Smooth muscle cell of bladder (primary cell): ENCODE results near the gene TOMM6. TPM values are rescaled to one million over a fixed set of nuclear protein-coding genes. Genes with fewer than 3 reads are reported as not detected.

Source experiments
- total RNA-seq: library from RNA; depleted of rRNA; stranded (reverse); fragments of >200 nt; gene quantifications from 2 replicates; pipeline ENCODE4 v1.2.3, GENCODE V29; 2014

The TOMM6 gene
- total RNA-seq, result 49.6 and 59.4 TPM in 2 replicates

DNA sequence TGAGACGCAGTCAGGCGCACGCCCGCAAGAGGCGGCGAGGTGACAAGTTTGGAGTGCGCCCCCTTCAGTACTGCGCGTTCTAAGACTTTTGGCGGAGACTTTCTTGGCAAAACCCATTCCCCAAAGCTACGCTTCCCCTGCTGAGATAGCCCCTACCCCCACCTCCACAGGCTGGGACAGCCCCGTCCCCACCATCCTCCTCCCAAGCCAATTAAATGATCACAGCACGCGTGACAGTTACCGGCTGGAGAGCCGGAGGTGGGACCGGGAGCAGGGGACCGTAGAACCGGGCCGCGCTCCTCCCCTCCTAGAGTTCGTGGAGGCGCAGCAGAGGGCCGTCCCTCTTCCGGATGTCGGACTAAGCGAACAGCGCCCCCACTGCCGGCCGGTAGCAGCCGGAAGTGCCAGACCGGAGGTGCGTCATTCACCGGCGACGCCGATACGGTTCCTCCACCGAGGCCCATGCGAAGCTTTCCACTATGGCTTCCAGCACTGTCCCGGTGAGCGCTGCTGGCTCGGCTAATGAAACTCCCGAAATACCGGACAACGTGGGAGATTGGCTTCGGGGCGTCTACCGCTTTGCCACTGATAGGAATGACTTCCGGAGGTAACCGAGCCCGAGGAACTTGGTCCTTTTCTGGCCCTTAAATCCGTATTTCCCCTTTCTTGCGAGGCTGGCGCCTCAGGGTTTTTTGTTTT, at the start of gene TOMM6:
Gene TOMM6, plus strand, starts transcription at position 476 of the 699 bp plus-strand sequence. Its CDS starts 4 bp downstream, at position 480.

DNA sequence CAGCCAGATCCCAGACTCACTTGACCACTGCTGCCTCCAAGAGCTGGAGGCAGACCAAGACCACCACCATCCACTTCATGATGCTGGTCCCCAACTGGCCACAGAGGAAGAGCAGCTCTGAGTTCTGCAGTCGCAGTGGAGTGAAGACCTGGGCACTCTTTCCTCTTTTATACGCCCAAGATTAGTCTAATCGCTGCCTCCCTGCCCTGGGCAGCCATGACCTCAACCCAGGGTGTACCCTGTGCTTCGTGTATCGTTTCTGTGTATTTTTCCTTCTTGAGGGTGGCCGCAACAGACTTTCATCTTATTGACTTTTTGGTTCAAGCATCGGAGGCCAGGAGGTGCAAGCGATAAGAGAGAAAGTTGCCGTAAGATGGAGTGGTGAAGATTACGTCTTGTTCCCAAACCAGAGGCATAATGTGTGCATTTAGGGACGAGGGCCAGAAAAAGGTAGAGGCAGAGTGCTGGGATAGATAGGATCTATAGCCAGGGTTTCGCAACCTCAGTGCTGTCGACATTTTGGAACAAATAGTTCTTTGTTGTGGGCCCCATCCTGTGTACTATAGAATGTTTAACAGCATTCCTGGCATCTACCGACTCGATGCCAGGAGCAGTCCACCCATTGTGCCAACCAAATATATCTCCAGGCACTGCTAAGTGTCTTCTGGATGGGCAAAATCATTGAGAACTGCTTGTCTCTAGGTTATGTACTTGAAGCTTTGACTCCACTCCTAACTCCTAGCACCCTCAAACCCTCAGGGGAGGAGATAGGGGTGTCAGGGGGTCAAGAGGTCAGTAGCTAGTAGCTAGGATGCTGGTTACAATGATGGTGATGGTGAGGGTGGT, 40.0 kb upstream of the TOMM6 start, which contains the start of gene PGC:
Gene PGC, minus strand, starts transcription at position 142 of the 846 bp plus-strand sequence. Its CDS starts 63 bp downstream, at position 79.

DNA sequence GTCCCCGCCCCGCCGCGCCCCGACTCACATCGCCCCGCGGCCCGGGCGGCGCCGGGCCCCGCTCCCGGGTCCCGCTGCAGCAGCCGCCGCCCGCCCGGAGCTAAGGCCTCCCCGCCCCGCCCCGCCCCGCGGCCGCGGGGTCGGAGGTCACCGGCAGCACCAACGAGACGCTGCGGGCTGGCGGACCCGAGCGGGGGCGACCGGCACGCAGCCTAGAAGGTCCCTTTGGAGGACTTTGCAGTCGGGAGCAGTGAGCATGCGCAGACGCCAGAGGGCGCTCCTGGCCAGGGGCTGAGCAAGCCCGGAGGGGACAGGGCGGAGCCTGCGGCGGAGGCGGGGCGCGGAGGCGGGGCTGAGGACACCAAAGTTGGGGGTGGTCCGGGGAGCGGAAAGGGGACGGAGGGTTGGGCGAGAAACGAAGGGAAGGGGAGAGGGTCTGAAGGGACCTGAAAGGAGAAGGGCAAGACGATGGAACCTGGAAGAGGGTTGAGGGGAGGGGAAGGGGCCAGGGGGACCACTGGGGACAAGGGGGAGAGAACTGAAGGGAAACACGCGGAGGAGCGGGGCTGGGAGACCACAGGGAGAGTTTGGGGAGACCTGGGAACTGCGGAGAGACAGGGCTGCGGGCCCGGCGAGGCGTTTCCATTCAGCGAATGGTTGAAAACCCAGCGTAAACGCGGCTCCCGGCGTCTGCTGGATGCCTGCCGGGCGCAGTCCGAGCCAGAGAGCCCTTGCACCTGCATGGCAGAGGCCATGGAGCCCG, 7.5 kb upstream of the TOMM6 start, which contains the start of gene FRS3:
Gene FRS3, minus strand, starts transcription at position 113 of the 763 bp plus-strand sequence. CDS start 2,913 bp downstream, outside the sequence.

DNA sequence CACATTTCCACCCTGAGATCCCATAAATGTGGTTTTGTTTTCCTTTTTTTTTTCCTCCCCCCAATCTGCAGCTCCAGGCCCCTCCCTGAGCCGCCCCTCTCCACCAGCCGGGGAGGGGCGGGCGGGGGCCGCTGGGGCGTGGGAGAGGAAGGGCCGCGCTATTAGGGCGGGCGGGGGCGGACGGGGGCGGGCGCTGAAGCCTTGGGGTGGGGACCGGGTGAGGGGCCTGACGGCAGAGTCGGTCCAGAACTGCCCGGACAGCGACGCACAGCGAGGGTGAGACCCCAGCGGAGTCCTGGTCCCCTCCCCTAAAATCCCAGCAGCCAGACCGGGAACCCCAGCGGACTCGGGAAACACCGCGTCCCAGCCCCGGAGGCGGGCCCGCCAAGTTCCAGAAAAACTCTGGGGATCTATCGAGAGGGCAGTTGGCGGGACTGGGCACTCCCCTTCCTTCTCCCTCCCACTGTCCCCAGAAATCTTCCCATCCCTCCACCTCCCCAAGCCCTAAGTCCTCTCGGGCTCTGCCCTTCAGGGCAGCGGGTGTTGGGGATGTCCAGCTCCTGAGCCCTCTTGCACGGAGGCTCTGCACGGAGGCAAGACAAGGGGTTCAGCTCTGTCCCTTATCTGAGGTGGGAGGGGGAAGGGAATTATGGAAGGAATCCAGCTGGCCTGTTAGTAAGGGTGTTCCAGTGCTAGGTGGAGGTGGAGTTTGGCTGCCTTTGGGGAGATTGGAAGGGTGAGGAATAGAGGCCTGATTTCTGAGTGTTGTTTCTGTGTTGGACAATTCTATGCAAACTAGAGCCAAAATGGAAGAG, 6.7 kb upstream of the TOMM6 start, which contains the start of gene PRICKLE4:
Gene PRICKLE4, plus strand, starts transcription at position 232 of the 815 bp plus-strand sequence. CDS start 2,692 bp downstream, outside the sequence.

Other genes with a start within 250 kb of the TOMM6 start
- gene FOXP4, start 241.3 kb upstream of the TOMM6 start, total RNA-seq, result 1.3 and 2.0 TPM in 2 replicates
- gene MDFI, start 149.2 kb upstream of the TOMM6 start, total RNA-seq, result 0.55 TPM in 1 of 2 replicates, not detected in the other
- 1.8 and 2.6 TPM in 2 replicates for gene TFEB, start 52.1 kb upstream of the TOMM6 start, total RNA-seq
- gene PGC, start 40.3 kb upstream of the TOMM6 start, total RNA-seq, result not detected in 2 replicates
- gene FRS3, start 7.8 kb upstream of the TOMM6 start, total RNA-seq, result 0.83 and 0.85 TPM in 2 replicates
- not detected in 2 replicates for gene PRICKLE4, start 6.9 kb upstream of the TOMM6 start, total RNA-seq
- 2.0 and 2.4 TPM in 2 replicates for gene USP49, start 107.7 kb downstream of the TOMM6 start, total RNA-seq
- gene MED20, start 133.4 kb downstream of the TOMM6 start, total RNA-seq, result 24.1 and 26.0 TPM in 2 replicates
- 13.1 and 13.6 TPM in 2 replicates for gene BYSL, start 133.8 kb downstream of the TOMM6 start, total RNA-seq
- 14.0 and 17.2 TPM in 2 replicates for gene CCND3, start 154.1 kb downstream of the TOMM6 start, total RNA-seq